Measurements from ENCODE around the gene NAPA. TPM values are rescaled to one million over a fixed set of nuclear protein-coding genes. Genes with fewer than 3 reads are reported as not detected.

NAPA gene
- total RNA-seq, 4 donors from 2014 or later = 106 to 178 (median 125) TPM

- no peaks in the 10 kb centered on the region for H3K36me3 ChIP-seq
- no peak overlapping the region for H3K27ac ChIP-seq
- TF ChIP-seq POLR2A (IDR thresholded peaks at IDR 0.05) = no peak
- TF ChIP-seq, protein P1, sequence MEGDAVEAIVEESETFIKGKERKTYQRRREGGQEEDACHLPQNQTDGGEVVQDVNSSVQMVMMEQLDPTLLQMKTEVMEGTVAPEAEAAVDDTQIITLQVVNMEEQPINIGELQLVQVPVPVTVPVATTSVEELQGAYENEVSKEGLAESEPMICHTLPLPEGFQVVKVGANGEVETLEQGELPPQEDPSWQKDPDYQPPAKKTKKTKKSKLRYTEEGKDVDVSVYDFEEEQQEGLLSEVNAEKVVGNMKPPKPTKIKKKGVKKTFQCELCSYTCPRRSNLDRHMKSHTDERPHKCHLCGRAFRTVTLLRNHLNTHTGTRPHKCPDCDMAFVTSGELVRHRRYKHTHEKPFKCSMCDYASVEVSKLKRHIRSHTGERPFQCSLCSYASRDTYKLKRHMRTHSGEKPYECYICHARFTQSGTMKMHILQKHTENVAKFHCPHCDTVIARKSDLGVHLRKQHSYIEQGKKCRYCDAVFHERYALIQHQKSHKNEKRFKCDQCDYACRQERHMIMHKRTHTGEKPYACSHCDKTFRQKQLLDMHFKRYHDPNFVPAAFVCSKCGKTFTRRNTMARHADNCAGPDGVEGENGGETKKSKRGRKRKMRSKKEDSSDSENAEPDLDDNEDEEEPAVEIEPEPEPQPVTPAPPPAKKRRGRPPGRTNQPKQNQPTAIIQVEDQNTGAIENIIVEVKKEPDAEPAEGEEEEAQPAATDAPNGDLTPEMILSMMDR (IDR thresholded peaks at IDR 0.05) = no peak
- no peak overlapping the region for H3K4me3 ChIP-seq
- 58 to 61% methylated on average over 8 to 9 of the region's 9 CpGs for WGBS, 2 donors
- H3K27me3 ChIP-seq = peaks cover 0 to 28% (median 0%) of the 10 kb centered on the region in 4 donors
- no peaks in the 10 kb centered on the region for H3K9me3 ChIP-seq
- intact Hi-C loops (cut with DNase I) = no loop called here
- peaks cover 0 to 10% (median 8%) of the 10 kb centered on the region in 3 donors for H3K4me1 ChIP-seq
- DNase-seq = no peak
These were observed 27.2 kb upstream of the NAPA start for GRCh38 chr19:47542030-47542475.

DNA sequence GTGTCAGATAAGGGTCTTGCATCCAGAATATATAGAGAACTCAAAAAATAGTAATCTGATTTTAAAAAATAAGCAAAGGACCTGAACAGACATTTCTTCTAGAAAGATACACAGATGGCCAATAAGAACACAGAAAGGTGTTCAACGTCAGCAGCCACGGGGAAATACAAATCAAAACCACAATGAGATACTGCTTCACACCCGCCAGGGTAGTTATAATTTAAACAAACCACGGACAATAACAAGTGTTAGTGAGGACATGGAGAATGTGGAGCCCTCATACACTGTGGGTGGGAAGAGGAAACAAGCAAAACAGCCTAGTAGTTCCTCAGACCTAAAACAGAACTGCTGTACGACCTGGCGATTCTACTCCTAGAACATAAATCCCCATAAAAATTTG, 26.7 kb upstream of the NAPA start:
- no peak for DNase-seq
- Histone ChIP-seq H3K4me3 (no peak overlapping the region), H3K9me3 (no peaks in the 10 kb centered on the region), H3K27me3 (peaks cover 0 to 28% (median 0%) of the 10 kb centered on the region in 4 donors), H3K4me1 (peaks cover 0 to 10% (median 8%) of the 10 kb centered on the region in 3 donors), H3K27ac (no peak overlapping the region), H3K36me3 (no peaks in the 10 kb centered on the region)
- 67 to 75% methylated on average over 6 of the region's 6 CpGs for WGBS, 2 donors
- TF ChIP-seq POLR2A (IDR thresholded peaks at IDR 0.05) = no peak
- TF ChIP-seq, protein P1 (IDR thresholded peaks at IDR 0.05) = no peak
- intact Hi-C loops (cut with DNase I) = no loop called here

DNA sequence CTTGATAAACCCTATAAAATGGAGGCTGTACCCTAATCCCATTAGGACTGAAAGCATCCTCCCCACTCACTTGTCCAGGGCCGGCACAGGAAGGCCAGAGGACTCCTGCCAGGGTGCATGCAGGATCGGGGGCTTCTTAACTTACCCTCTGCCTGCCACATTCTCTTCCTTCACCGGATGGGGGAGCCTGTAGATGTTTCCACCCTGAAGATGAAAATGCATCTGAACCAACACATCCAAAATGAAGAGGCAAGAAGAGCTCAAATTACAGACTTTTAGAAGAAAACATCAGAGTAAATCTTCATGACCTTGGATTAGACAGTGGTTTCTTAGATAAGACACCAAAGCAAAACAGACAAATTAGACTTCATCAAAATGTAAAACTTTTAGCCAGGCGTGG, 25.9 kb upstream of the NAPA start:
- intact Hi-C loops (cut with DNase I) = no loop called here
- WGBS, 2 donors = 54 to 72% methylated on average over 3 to 4 of the region's 4 CpGs
- DNase-seq = no peak
- Histone ChIP-seq H3K4me1 (peaks cover 0 to 10% (median 8%) of the 10 kb centered on the region in 3 donors), H3K27me3 (peaks cover 0 to 22% (median 0%) of the 10 kb centered on the region in 4 donors), H3K4me3 (no peak overlapping the region), H3K9me3 (no peaks in the 10 kb centered on the region), H3K27ac (no peak overlapping the region), H3K36me3 (no peaks in the 10 kb centered on the region)
- TF ChIP-seq, protein P1 (IDR thresholded peaks at IDR 0.05) = no peak
- TF ChIP-seq POLR2A (IDR thresholded peaks at IDR 0.05) = no peak

DNA sequence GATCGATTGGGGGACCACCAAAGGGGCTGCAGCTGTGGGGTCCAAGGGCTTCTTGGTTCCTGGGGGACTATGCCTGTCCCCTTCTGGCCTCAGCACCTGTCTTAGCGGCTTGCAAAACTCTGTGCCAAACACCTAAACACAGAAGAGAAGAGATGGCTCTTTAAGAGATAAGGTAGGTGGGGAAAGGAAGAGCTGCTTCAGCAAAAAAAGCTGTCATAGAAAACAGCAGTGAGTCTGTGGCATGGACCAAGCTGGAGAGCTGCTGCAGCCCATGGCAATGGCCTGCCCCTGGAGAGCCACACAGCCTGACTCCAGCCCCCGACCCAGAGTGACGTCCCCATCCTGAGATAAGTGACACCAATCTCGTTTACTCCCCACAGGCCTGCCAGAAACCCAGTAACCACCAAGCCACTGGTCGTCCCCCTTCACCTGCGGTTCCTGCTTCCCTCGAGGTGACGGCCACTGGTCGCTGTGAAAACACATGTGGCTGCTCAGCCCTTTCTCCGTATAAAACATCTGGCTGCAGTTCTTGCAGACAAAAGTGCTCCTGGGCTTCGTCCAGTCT, 25.0 kb upstream of the NAPA start:
- H3K9me3 ChIP-seq = no peaks in the 10 kb centered on the region
- H3K36me3 ChIP-seq = no peaks in the 10 kb centered on the region
- no peak overlapping the region for H3K27ac ChIP-seq
- peaks cover 0 to 12% (median 0%) of the 10 kb centered on the region in 4 donors for H3K27me3 ChIP-seq
- no peak for DNase-seq
- WGBS, 2 donors = 71 to 77% methylated on average over 6 to 10 of the region's 12 CpGs
- TF ChIP-seq, protein P1 (IDR thresholded peaks at IDR 0.05) = no peak
- TF ChIP-seq POLR2A (IDR thresholded peaks at IDR 0.05) = no peak
- no peak overlapping the region for H3K4me3 ChIP-seq
- intact Hi-C loops (cut with DNase I) = no loop called here
- H3K4me1 ChIP-seq = peaks cover 0 to 2% (median 1%) of the 10 kb centered on the region in 3 donors

- Histone ChIP-seq H3K4me3 (no peak overlapping the region), H3K4me1 (no peaks in the 10 kb centered on the region), H3K9me3 (no peaks in the 10 kb centered on the region), H3K36me3 (no peaks in the 10 kb centered on the region), H3K27me3 (peaks cover 0 to 2% (median 0%) of the 10 kb centered on the region in 4 donors), H3K27ac (no peak overlapping the region)
- TF ChIP-seq, protein P1 (IDR thresholded peaks at IDR 0.05) = no peak
- no peak for TF ChIP-seq POLR2A (IDR thresholded peaks at IDR 0.05)
- 78 to 82% methylated on average over 5 of the region's 5 CpGs for WGBS, 2 donors
- no peak for DNase-seq
- intact Hi-C loops (cut with DNase I) = no loop called here
These were observed 23.9 kb upstream of the NAPA start for GRCh38 chr19:47538812-47539211.
